CD4-positive, CD25-positive, alpha-beta regulatory T cell (primary cell): ENCODE measurements around the gene CDCA3. TPM values are rescaled to one million over a fixed set of nuclear protein-coding genes. Genes with fewer than 3 reads are reported as not detected.

Source experiments
- ATAC-seq, 2 donors: fragments of 150-1000 bp; cut with Tn5 transposase; one replicate each; pipeline ENCODE4 v1.10.0; 2021; ENCODE audit warnings: low read depth in 2 of 2, moderate number of reproducible peaks in 2 of 2, moderate library complexity in 1 of 2
- DNase-seq, 3 donors: peaks; one replicate each; pipeline versions ENCODE4 v3.0.0 to v3.0.0-alpha.2; 2012 to 2022; ENCODE audit warnings: mixed read lengths in 1 of 3
- H3K27ac ChIP-seq: one replicate; pipeline ENCODE4 v1.7.0; 2013; ENCODE audit warnings: mild to moderate bottlenecking, low read length; ENCODE audit not compliant: insufficient read depth, poor library complexity, severe bottlenecking
- H3K27me3 ChIP-seq: one replicate; pipeline ENCODE4 v1.7.0; 2013; ENCODE audit warnings: low read length; ENCODE audit not compliant: control insufficient read depth, insufficient read depth
- H3K36me3 ChIP-seq: one replicate; pipeline ENCODE4 v1.7.0; 2013; ENCODE audit warnings: mild to moderate bottlenecking, low read length, moderate library complexity; ENCODE audit not compliant: control insufficient read depth, insufficient read depth
- H3K4me1 ChIP-seq: 2 replicates; pipeline ENCODE4 v1.7.0; 2013; ENCODE audit warnings: mild to moderate bottlenecking, low read length; ENCODE audit not compliant: insufficient read depth, control insufficient read depth, poor library complexity, severe bottlenecking
- H3K4me3 ChIP-seq: one replicate; pipeline ENCODE4 v1.7.0; 2013; ENCODE audit warnings: low read depth, mild to moderate bottlenecking, low read length, moderate library complexity
- H3K9me3 ChIP-seq, 2 experiments: 1 replicate in 1 of 2; 2 replicates in 1 of 2; pipeline ENCODE4 v1.7.0; 2013; ENCODE audit warnings: low read length in 2 of 2, mild to moderate bottlenecking in 1 of 2, moderate library complexity in 1 of 2; ENCODE audit not compliant: control insufficient read depth in 2 of 2
- H3K27ac Mint-ChIP-seq, 3 donors: one replicate each; pipeline ENCODE4 v1.8.0; 2020 to 2022; ENCODE audit warnings: mild to moderate bottlenecking in 3 of 3, mixed read lengths in 3 of 3, moderate library complexity in 2 of 3
- H3K27me3 Mint-ChIP-seq: one replicate; pipeline ENCODE4 v1.8.0; 2022; ENCODE audit warnings: mild to moderate bottlenecking, mixed read lengths
- H3K36me3 Mint-ChIP-seq: one replicate; pipeline ENCODE4 v1.8.0; 2020; ENCODE audit warnings: mixed read lengths
- H3K4me1 Mint-ChIP-seq, 4 donors: one replicate each; pipeline ENCODE4 v1.8.0; 2020 to 2022; ENCODE audit warnings: mixed read lengths in 4 of 4, mild to moderate bottlenecking in 1 of 4
- H3K4me3 Mint-ChIP-seq, 4 donors: one replicate each; pipeline ENCODE4 v1.8.0; 2020 to 2022; ENCODE audit warnings: mild to moderate bottlenecking in 4 of 4, mixed read lengths in 4 of 4, moderate library complexity in 3 of 4
- H3K9me3 Mint-ChIP-seq, 7 donors: one replicate each; pipeline ENCODE4 v1.8.0; 2020 to 2022; ENCODE audit warnings: mixed read lengths in 7 of 7, mild to moderate bottlenecking in 3 of 7, moderate library complexity in 2 of 7
- polyA plus RNA-seq, 4 donors: library from polyadenylated mRNA; unstranded; fragments of 300-500 nt; fragmentation: Illumina TruSeq; gene quantifications; one replicate each; pipeline ENCODE4 v1.2.3, GENCODE V29; 2021
- total RNA-seq: library from RNA; stranded (reverse); gene quantifications from one replicate; pipeline ENCODE4 v1.2.3, GENCODE V29; 2022

Gene CDCA3
- total and polyA plus RNA-seq, 5 donors from 2014 or later, result 1.7 to 4.0 (median 1.9) TPM

- ATAC-seq, result peak; percentile 62 to 66
- H3K27ac Mint-ChIP-seq, result peak overlapping the region; percentile 78 to 90 (median 83)
- H3K27ac ChIP-seq, result no peak overlapping the region
Measured at GRCh38 chr12:6828781-6829535, 22.1 kb downstream of the CDCA3 start.

GRCh38 chr12:6827982-6828780 is 22.9 kb downstream of the CDCA3 start, which contains the start of gene P3H3:
TSS of gene P3H3 (plus strand) at chr12:6828407. CDS start at chr12:6828441, 34 bp downstream.
- no peaks in the 10 kb centered on the region for H3K36me3 ChIP-seq

More at GRCh38 chr12:6828781-6829535, 22.1 kb downstream of the CDCA3 start:
- DNase-seq, result peak in 1 of 3 donors; percentile 38
- Mint-ChIP-seq H3K36me3 (no peaks in the 10 kb centered on the region), H3K27me3 (peaks cover 70% of the 10 kb centered on the region), H3K4me1 (peaks cover 0 to 31% (median 10%) of the 10 kb centered on the region in 4 donors), H3K4me3 (peak overlapping the region; percentile 80 to 93 (median 90)), H3K9me3 (peaks cover 0 to 3% (median 0%) of the 10 kb centered on the region in 7 donors)
- H3K27me3 ChIP-seq, result peaks cover 15% of the 10 kb centered on the region
- H3K9me3 ChIP-seq, result no peaks in the 10 kb centered on the region
- no peaks in the 10 kb centered on the region for H3K36me3 ChIP-seq
- H3K4me3 ChIP-seq, result peak overlapping the region; percentile 7
- peaks cover 22% of the 10 kb centered on the region for H3K4me1 ChIP-seq

GRCh38 chr12:6827437-6827911 is 23.6 kb downstream of the CDCA3 start:
- H3K4me3 Mint-ChIP-seq, result peak overlapping the region; percentile 77 to 92 (median 81)
- peaks cover 22% of the 10 kb centered on the region for H3K4me1 ChIP-seq
- H3K36me3 Mint-ChIP-seq, result no peaks in the 10 kb centered on the region
- H3K27ac ChIP-seq, result no peak overlapping the region
- no peaks in the 10 kb centered on the region for H3K9me3 ChIP-seq
- H3K4me3 ChIP-seq, result no peak overlapping the region
- H3K27ac Mint-ChIP-seq, result no peak overlapping the region
- peaks cover 76% of the 10 kb centered on the region for H3K27me3 Mint-ChIP-seq
- H3K27me3 ChIP-seq, result peaks cover 15% of the 10 kb centered on the region
- DNase-seq (peak in 1 of 3 donors; percentile 43), ATAC-seq (no peak)
- H3K9me3 Mint-ChIP-seq, result peaks cover 0 to 3% (median 0%) of the 10 kb centered on the region in 7 donors
- peaks cover 0 to 31% (median 10%) of the 10 kb centered on the region in 4 donors for H3K4me1 Mint-ChIP-seq
- no peaks in the 10 kb centered on the region for H3K36me3 ChIP-seq

More at GRCh38 chr12:6827982-6828780, 22.9 kb downstream of the CDCA3 start, which contains the start of gene P3H3:
- Mint-ChIP-seq H3K4me3 (peak within 1 kb of the TSS; percentile 80 to 93 (median 90)), H3K36me3 (no peaks in the 10 kb centered on the region), H3K9me3 (peaks cover 0 to 3% (median 0%) of the 10 kb centered on the region in 7 donors), H3K27ac (peak within 1 kb of the TSS; percentile 78 to 90 (median 83)), H3K27me3 (peaks cover 70% of the 10 kb centered on the region), H3K4me1 (peaks cover 0 to 31% (median 10%) of the 10 kb centered on the region in 4 donors)
- peak in 1 of 3 donors; percentile 51 for DNase-seq
- Histone ChIP-seq H3K9me3 (no peaks in the 10 kb centered on the region), H3K4me1 (peaks cover 22% of the 10 kb centered on the region), H3K4me3 (peak within 1 kb of the TSS; percentile 7), H3K27me3 (peaks cover 15% of the 10 kb centered on the region), H3K27ac (no peak within 1 kb of the TSS)
- peak; percentile 36 to 41 for ATAC-seq

- DNase-seq (no peak), ATAC-seq (no peak)
- H3K27me3 Mint-ChIP-seq, result peaks cover 75% of the 10 kb centered on the region
Measured at GRCh38 chr12:6826734-6827436, 24.2 kb downstream of the CDCA3 start.

GRCh38 chr12:6826125-6826733 is 24.9 kb downstream of the CDCA3 start:
- Mint-ChIP-seq H3K27me3 (peaks cover 74% of the 10 kb centered on the region), H3K9me3 (peaks cover 0 to 3% (median 0%) of the 10 kb centered on the region in 7 donors), H3K4me1 (peaks cover 0 to 40% (median 11%) of the 10 kb centered on the region in 4 donors), H3K36me3 (no peaks in the 10 kb centered on the region), H3K27ac (no peak overlapping the region), H3K4me3 (peak overlapping the region in 3 of 4 donors; percentile 39 to 59 (median 43))
- Histone ChIP-seq H3K9me3 (no peaks in the 10 kb centered on the region), H3K4me3 (no peak overlapping the region), H3K4me1 (peaks cover 28% of the 10 kb centered on the region), H3K36me3 (no peaks in the 10 kb centered on the region), H3K27me3 (peaks cover 15% of the 10 kb centered on the region), H3K27ac (no peak overlapping the region)
- ATAC-seq, result no peak
- no peak for DNase-seq

More at GRCh38 chr12:6826734-6827436, 24.2 kb downstream of the CDCA3 start:
- Mint-ChIP-seq H3K27ac (no peak overlapping the region), H3K36me3 (no peaks in the 10 kb centered on the region), H3K4me1 (peaks cover 0 to 37% (median 10%) of the 10 kb centered on the region in 4 donors), H3K9me3 (peaks cover 0 to 3% (median 0%) of the 10 kb centered on the region in 7 donors), H3K4me3 (peak overlapping the region; percentile 77 to 92 (median 81))
- H3K9me3 ChIP-seq, result no peaks in the 10 kb centered on the region
- no peak overlapping the region for H3K4me3 ChIP-seq
- peaks cover 23% of the 10 kb centered on the region for H3K4me1 ChIP-seq
- H3K36me3 ChIP-seq, result no peaks in the 10 kb centered on the region
- H3K27ac ChIP-seq, result no peak overlapping the region
- peaks cover 15% of the 10 kb centered on the region for H3K27me3 ChIP-seq

DNA sequence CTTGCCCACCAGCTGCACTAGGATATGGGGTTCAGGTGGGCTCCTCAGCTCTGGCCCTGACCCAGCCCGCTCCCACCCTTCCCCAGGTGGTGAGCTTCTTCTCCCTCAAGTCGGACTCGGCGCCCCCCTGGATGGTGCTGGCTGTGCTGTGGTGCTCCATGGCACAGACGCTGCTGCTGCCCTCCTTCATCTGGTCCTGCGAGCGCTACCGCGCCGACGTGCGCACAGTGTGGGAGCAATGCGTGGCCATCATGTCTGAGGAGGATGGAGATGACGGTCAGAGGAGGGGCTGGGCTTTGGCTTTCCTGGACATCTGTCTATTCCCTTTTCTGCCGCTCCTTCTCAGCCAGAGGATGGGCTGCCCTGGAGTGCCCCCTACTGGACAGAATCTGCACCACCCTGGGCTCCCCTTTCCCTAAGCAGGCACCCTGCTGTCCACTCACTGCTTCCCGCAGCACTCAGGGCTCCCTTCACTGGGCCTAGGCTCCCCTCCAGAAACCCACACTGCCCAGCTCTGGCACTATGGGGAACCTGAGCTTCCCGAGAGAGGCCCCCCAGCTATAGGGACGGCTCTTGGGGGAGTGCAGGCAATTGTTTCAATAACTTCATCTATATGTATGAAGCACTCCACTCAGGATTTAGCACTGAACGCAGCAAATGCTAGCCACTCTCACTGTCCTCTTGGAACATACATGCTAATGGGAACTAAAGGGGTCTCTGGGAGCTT is 25.5 kb downstream of the CDCA3 start:
- Mint-ChIP-seq H3K36me3 (no peaks in the 10 kb centered on the region), H3K4me3 (peak overlapping the region in 2 of 4 donors; percentile 39 to 59), H3K27me3 (peaks cover 73% of the 10 kb centered on the region), H3K9me3 (peaks cover 0 to 3% (median 0%) of the 10 kb centered on the region in 7 donors), H3K4me1 (peaks cover 0 to 47% (median 16%) of the 10 kb centered on the region in 4 donors), H3K27ac (no peak overlapping the region)
- Histone ChIP-seq H3K9me3 (no peaks in the 10 kb centered on the region), H3K27ac (no peak overlapping the region), H3K4me3 (no peak overlapping the region), H3K27me3 (peaks cover 13% of the 10 kb centered on the region), H3K36me3 (no peaks in the 10 kb centered on the region), H3K4me1 (peaks cover 34% of the 10 kb centered on the region)
- ATAC-seq, result peak; percentile 57 to 58
- peak; percentile 68 to 78 (median 73) for DNase-seq
